Measurements from ENCODE around the gene RGL4.
"Not testable (repeated sequence)": the region's sequence is repeated elsewhere in the genome, so short reads cannot be mapped to it uniquely, and the experiment has no call there.

RGL4 gene

DNA sequence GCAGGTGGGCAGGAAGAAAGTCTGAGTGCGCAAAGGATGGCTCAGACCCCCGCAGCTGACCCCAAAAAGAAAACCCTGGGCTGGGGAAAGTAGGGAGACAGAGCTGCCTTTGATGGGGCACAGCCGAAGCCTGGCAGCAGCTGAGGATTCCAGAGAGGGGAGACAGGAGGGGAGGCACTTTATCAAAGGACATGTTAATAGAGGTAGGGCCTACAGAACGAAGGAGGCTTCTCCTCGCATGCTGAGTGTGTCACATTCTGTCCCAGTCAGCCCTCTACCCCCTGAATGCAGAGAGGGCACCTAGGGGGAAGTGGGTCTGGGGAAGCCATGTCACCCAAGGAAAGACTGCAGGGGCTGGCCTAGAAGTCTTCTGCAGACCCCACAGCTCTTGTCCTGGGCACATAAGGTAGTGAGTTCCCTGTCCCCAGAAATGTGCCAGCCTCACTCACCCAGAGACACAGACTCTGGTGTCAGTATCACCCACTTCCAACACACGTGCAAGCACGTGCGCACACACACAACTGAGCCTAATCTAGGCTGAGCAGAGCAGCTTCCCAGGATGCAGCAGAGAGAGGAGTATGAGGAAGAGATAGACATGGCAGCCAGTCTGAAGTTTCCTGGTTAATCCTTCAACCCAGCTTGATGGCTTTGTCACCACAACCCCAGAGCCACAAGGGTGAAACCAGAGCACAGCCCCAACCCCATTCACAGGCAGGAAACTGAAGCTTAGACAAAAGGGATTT, 18.3 kb upstream of the RGL4 start:
- not testable (repeated sequence) for H3K27ac ChIP-seq (ENCODE audit: low read length); H3K9ac ChIP-seq (ENCODE audit: low read length); H3K9me3 ChIP-seq (ENCODE audit: control insufficient read depth, low read depth, low read length); H3K27me3 ChIP-seq (ENCODE audit: control insufficient read depth, insufficient read depth, low read length); H3K36me3 ChIP-seq (ENCODE audit: control insufficient read depth, low read depth, low read length); H3K4me1 ChIP-seq (ENCODE audit: control insufficient read depth, low read depth, low read length); H3K4me3 ChIP-seq (ENCODE audit: low read length)

DNA sequence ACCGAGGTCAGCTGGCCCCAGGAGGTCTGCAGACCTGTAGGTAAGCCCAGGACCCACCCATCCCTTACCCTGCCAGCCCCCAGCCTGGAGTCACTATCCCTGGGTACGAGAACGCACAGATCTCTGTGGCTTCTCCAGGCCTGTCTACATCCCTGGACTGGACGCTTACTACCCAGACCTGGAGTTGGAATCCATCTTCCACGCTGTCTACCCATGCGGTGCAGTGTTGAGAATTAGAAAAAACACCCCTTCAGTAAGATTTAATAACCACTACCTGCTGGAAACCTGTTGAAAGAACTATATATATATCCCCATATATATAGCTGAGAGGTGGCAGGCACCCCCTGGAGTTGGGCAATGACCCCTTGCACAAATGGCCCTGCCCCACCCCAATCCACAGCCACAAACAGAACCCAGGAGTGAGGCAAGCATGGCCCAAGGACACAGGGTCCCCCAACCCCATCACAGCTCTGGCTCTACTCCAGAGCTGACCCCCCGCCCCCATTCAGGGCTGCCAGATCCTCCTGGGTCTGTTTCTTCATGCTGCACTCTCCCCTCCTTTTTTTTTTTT, 17.7 kb upstream of the RGL4 start:
- no peaks in the 10 kb centered on the region for H3K9me3 ChIP-seq (ENCODE audit: control insufficient read depth, low read depth, low read length)
- H3K4me1 ChIP-seq (ENCODE audit: control insufficient read depth, low read depth, low read length): peaks cover 4% of the 10 kb centered on the region
- H3K27me3 ChIP-seq (ENCODE audit: control insufficient read depth, insufficient read depth, low read length): no peaks in the 10 kb centered on the region
- no peak overlapping the region for H3K27ac ChIP-seq (ENCODE audit: low read length)
- H3K36me3 ChIP-seq (ENCODE audit: control insufficient read depth, low read depth, low read length): no peaks in the 10 kb centered on the region
- H3K9ac ChIP-seq (ENCODE audit: low read length): no peak overlapping the region
- no peak overlapping the region for H3K4me3 ChIP-seq (ENCODE audit: low read length)

DNA sequence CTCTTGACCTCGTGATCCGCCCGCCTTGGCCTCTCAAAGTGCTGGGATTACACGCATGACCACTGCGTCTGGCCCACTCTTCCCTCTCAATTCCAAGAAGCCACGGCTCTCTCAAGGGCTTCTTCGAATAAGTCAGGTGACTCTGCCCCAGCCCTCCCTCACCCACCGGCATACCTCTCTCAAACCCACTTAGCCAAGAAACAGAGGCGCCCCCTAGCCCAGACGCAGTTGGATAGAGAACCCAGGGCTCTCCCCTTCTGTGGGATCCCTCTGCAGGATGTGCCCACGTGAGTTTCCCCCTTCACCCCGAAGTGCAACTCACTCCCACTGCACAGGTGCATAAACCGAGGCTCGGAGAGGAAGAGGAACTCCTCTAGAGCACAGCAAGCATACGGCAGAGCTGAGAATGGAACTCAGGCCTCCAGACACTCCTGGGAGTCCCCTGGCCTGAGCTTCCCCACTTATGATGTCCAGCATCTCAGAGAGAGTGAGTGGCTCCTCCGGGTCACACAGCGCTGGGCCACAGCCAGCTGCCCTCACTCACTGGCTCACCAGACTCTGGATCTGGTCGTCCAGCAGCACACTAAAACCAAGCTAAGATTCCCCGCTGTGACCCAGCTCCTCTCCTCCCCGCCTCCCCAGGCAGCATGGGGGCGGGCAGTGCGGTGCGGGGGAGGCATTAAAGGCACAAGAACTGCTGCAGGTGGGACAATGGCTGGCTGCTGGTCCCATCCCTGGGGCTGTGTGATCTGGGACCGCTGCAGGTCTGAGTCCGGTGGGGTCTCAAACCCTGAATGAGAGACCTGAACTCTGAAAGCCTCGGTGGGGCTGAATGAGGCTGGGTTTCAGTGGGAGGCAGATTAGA, 16.8 kb upstream of the RGL4 start:
- Histone ChIP-seq H3K9ac (ENCODE audit: low read length) (no peak overlapping the region), H3K4me1 (ENCODE audit: control insufficient read depth, low read depth, low read length) (peaks cover 4% of the 10 kb centered on the region), H3K9me3 (ENCODE audit: control insufficient read depth, low read depth, low read length) (no peaks in the 10 kb centered on the region), H3K27ac (ENCODE audit: low read length) (no peak overlapping the region), H3K36me3 (ENCODE audit: control insufficient read depth, low read depth, low read length) (no peaks in the 10 kb centered on the region), H3K4me3 (ENCODE audit: low read length) (no peak overlapping the region), H3K27me3 (ENCODE audit: control insufficient read depth, insufficient read depth, low read length) (no peaks in the 10 kb centered on the region)

DNA sequence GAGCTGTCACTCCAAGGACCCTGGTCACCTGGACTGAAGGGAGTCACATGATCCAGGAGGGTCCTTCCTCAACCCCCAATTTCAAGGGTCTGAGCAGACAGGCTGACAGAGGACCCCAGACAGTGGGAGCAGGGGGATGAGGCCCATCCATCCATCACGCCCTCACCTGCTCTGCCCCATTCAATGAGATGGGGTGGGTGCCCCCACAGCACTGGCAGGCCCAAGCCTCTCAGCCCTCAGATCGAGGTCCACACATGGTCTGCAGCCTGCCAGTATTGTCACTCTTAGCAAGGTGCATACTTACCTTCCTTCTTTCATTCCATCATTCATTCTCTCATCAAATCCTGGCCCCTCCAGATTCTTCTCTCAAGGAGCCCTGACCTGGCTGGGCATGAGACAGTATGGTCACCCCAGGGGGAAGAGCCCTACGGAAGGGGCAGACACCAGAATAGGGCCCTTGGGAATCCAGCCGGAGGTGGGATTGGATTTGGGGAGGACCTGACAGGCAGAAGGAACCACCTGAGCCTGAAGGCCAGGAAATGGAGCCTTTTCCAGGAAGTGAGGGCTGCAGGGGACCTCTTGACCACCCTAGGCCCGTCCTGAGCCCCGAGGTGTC, 15.8 kb upstream of the RGL4 start:
- not testable (repeated sequence) for H3K9ac ChIP-seq (ENCODE audit: low read length); H3K9me3 ChIP-seq (ENCODE audit: control insufficient read depth, low read depth, low read length); H3K27me3 ChIP-seq (ENCODE audit: control insufficient read depth, insufficient read depth, low read length); H3K27ac ChIP-seq (ENCODE audit: low read length); H3K36me3 ChIP-seq (ENCODE audit: control insufficient read depth, low read depth, low read length); H3K4me3 ChIP-seq (ENCODE audit: low read length); H3K4me1 ChIP-seq (ENCODE audit: control insufficient read depth, low read depth, low read length)

DNA sequence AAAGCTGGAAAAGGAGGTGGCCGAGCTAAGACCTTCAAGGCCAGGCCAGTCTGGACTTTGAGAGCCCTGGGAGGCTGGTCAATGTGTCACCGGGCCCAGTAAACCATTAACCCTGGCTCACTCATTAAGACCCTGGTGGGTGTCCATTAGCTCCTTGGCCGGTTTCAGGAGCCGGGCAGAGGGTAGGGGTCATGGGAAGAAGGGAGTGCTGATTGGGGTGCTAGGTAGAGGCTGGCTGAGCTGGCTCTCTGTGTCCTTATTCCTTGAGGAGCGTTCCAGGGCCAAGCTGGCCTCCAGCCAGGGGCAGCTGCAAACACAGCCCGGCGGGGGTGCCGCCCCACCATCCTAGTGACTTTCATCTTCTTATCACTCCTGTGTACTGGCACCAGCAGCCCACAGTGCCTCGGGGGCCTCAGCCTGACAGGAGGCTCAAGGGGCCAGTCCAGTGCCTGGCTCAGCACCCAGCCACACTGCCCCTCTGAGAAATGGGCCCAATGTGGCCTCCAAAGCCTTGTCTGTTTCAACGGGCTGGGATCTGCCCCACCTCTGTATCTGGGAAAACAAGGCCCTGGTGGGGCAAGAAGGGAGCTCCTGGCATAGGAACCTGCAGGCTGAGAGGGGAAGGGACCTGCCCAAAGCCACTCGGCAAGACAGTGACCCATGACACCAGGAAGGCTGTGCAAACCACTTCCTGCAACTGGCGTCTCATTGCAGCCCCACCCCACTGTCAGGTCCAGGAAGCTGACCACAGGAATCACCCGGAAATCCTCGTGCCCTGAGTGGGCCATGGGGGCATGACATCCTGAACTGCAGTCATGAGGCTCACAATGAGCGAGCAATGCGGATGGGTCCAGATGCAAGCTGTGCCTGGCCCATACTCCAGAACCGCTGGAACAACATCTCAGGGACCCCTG, 15.1 kb upstream of the RGL4 start:
- Histone ChIP-seq H3K4me3 (ENCODE audit: low read length) (no peak overlapping the region), H3K36me3 (ENCODE audit: control insufficient read depth, low read depth, low read length) (no peaks in the 10 kb centered on the region), H3K27ac (ENCODE audit: low read length) (no peak overlapping the region), H3K9me3 (ENCODE audit: control insufficient read depth, low read depth, low read length) (no peaks in the 10 kb centered on the region), H3K9ac (ENCODE audit: low read length) (no peak overlapping the region), H3K27me3 (ENCODE audit: control insufficient read depth, insufficient read depth, low read length) (no peaks in the 10 kb centered on the region), H3K4me1 (ENCODE audit: control insufficient read depth, low read depth, low read length) (peaks cover 4% of the 10 kb centered on the region)

DNA sequence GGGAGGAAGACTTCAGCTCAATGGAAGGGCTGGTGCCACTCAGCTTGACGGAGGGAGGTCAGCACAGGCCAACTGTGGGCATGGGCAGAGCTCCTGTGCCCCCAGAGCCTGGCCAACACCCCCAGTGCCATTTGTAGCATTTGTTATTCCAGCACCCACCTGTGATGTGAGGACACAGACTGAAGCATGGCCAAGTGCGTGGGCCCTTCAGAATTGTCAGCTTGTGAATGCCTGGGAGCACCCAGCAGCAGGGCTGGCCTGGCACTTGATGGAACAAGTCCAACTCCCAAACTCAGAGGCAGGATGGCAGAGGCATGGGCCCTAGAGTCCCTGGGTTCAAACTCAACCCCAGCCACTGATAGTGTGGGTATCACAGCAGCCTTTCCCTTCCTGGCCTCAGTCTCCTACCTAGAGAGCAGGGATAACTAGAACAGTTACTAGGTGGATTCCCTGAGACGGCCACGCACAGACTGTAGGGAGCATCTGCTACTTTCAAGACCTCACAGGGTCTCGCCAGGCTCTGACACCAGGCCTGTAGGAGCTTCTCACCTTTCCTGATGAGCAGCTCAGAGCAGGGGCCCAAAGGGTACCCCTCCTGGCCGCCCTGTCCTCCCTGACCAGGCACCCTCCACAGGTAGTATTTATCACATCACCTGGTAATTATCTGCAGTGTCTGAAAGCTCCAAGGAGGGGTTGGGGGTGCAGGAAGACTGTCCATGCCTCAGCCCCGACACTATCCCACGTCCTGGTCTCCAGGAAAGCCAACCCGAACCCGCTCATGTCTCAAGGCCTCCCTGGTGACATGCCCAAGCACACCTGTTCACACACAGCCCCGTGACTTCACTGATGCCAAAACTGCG, 13.7 kb upstream of the RGL4 start:
- H3K27me3 ChIP-seq (ENCODE audit: control insufficient read depth, insufficient read depth, low read length); H3K4me3 ChIP-seq (ENCODE audit: low read length); H3K4me1 ChIP-seq (ENCODE audit: control insufficient read depth, low read depth, low read length); H3K9me3 ChIP-seq (ENCODE audit: control insufficient read depth, low read depth, low read length); H3K27ac ChIP-seq (ENCODE audit: low read length); H3K36me3 ChIP-seq (ENCODE audit: control insufficient read depth, low read depth, low read length); H3K9ac ChIP-seq (ENCODE audit: low read length): not testable (repeated sequence)

DNA sequence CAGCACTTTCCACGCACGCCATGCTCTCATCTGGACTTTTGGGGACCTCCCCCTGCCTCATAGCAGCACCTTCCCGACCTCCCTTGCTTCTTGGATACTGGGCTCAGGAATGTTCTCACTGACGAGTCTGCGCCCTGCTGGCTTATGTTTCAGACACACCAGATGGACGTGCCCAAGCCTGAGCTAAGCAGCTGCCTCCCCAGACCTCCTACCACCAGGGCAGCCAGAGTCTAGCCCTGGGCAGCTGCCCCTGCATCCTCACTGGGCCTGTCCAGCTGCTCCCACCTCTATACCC, 13.2 kb upstream of the RGL4 start:
- Histone ChIP-seq H3K4me1 (ENCODE audit: control insufficient read depth, low read depth, low read length) (peaks cover 4% of the 10 kb centered on the region), H3K9ac (ENCODE audit: low read length) (no peak overlapping the region), H3K27ac (ENCODE audit: low read length) (no peak overlapping the region), H3K27me3 (ENCODE audit: control insufficient read depth, insufficient read depth, low read length) (no peaks in the 10 kb centered on the region), H3K4me3 (ENCODE audit: low read length) (no peak overlapping the region), H3K9me3 (ENCODE audit: control insufficient read depth, low read depth, low read length) (no peaks in the 10 kb centered on the region), H3K36me3 (ENCODE audit: control insufficient read depth, low read depth, low read length) (no peaks in the 10 kb centered on the region)

DNA sequence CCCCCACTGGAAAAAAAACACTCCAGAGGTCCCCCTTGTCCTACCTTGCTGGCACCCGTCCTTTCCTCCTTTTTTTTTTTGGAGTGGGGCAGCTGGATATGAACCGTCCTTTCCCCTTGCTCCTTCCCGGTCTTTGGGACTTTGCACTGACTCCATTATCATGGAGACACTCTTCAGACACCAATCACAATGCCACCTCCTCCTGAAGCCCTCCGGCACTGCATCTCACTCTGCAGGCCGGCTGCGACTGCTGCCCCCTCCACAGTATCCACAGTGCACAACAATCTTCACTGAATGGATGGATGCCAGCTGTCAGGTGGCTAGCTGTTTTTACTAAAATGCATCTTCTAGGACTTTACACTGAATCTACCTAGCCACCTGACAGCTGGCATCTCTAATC, 12.7 kb upstream of the RGL4 start:
- Histone ChIP-seq H3K27me3 (ENCODE audit: control insufficient read depth, insufficient read depth, low read length) (no peaks in the 10 kb centered on the region), H3K4me1 (ENCODE audit: control insufficient read depth, low read depth, low read length) (peaks cover 4% of the 10 kb centered on the region), H3K9me3 (ENCODE audit: control insufficient read depth, low read depth, low read length) (no peaks in the 10 kb centered on the region), H3K36me3 (ENCODE audit: control insufficient read depth, low read depth, low read length) (no peaks in the 10 kb centered on the region), H3K9ac (ENCODE audit: low read length) (no peak overlapping the region), H3K27ac (ENCODE audit: low read length) (no peak overlapping the region), H3K4me3 (ENCODE audit: low read length) (no peak overlapping the region)

DNA sequence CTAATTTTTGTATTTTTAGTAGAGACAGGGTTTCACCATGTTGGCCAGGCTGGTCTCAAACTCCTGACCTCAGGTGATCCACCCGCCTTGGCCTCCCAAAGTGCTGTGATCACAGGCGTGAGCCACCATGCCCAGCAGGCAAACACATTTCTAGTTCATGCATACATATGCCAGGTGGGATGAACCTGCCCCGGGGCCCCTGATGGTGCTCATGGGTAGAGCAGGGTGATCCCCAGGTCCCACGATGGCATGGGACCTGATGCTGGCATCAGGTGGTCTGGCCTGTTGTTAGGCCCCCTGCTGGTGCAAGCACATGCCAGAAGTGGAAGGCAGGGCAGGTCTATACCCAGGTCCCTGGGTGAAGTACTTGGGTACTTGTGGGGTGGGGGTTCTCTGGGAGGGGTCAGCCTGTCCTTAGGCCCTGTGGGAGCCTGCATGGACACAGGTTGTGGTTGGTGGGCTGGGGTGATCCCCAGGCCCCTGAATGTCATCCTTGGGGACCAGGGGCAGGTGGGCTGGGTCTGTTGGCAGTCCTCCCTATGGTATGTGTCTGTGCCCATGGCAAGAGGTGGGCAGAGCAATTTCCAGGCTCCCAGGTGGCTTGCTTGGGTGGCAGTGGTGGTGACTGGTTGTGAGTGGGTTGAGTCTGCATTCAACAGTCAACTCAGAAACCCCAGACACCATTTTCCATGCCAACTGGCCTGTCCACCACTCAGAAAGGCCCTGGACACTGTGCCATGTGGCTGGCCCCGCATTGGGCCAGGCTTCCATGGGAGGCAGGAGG, 9.6 kb upstream of the RGL4 start:
- Histone ChIP-seq H3K27ac (ENCODE audit: low read length) (no peak overlapping the region), H3K4me3 (ENCODE audit: low read length) (no peak overlapping the region), H3K27me3 (ENCODE audit: control insufficient read depth, insufficient read depth, low read length) (no peaks in the 10 kb centered on the region), H3K4me1 (ENCODE audit: control insufficient read depth, low read depth, low read length) (no peaks in the 10 kb centered on the region), H3K36me3 (ENCODE audit: control insufficient read depth, low read depth, low read length) (no peaks in the 10 kb centered on the region), H3K9ac (ENCODE audit: low read length) (no peak overlapping the region), H3K9me3 (ENCODE audit: control insufficient read depth, low read depth, low read length) (no peaks in the 10 kb centered on the region)

DNA sequence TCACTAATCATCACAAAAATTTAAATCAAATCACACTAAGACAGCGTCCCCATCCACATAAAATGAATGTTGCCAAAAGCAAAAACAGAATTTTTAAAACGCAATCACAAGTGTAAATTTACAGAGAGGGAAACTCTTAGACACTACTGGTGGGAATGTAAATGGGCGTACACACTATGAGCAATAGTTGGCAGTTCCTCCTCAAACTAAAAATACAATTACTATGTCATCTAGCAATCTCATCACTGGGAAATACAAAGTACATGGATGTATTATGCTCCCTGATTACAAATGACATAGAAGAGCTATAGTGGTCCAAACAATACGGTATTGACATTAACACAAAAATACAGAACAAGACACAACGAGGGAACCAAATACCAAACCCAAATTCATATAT, 8.7 kb upstream of the RGL4 start:
- no peak overlapping the region for H3K4me3 ChIP-seq (ENCODE audit: low read length)
- H3K4me1 ChIP-seq (ENCODE audit: control insufficient read depth, low read depth, low read length): no peaks in the 10 kb centered on the region
- H3K36me3 ChIP-seq (ENCODE audit: control insufficient read depth, low read depth, low read length): no peaks in the 10 kb centered on the region
- no peaks in the 10 kb centered on the region for H3K9me3 ChIP-seq (ENCODE audit: control insufficient read depth, low read depth, low read length)
- no peak overlapping the region for H3K27ac ChIP-seq (ENCODE audit: low read length)
- H3K9ac ChIP-seq (ENCODE audit: low read length): no peak overlapping the region
- no peaks in the 10 kb centered on the region for H3K27me3 ChIP-seq (ENCODE audit: control insufficient read depth, insufficient read depth, low read length)
